Myocyte (in vitro differentiated cells): ENCODE results near the gene PELI1. TPM values are rescaled to one million over a fixed set of nuclear protein-coding genes. Genes with fewer than 3 reads are reported as not detected.

Experiments
- total RNA-seq: library from RNA; depleted of rRNA; stranded (reverse); fragments of >200 nt; gene quantifications from 2 replicates; pipeline ENCODE4 v1.2.3, GENCODE V29; 2014

Gene PELI1
- total RNA-seq, 1 donor from 2014 or later, result 4.4 TPM

Other genes starting within 250 kb of the PELI1 start
- gene VPS54, start 125.0 kb downstream of the PELI1 start, total RNA-seq, result 18.1 and 18.3 TPM in 2 replicates